Esophagus muscularis mucosa (tissue), 4 donors: ENCODE data around the gene POPDC3. TPM values are rescaled to one million over a fixed set of nuclear protein-coding genes. Genes with fewer than 3 reads are reported as not detected.

ENCODE experiments used
- DNase-seq: peaks from one replicate; pipeline ENCODE4 v3.0.0-alpha.2; 2017; ENCODE audit errors: extremely low spot score
- H3K27ac ChIP-seq, 4 donors: fragments of 200-600 bp; sonication (generic); replicated peaks in 1 of 4; 1 replicate in 3 of 4; 2 replicates in 1 of 4; pipeline ENCODE4 v1.5.1; 2016 to 2019; ENCODE audit warnings: mild to moderate bottlenecking in 1 of 4
- H3K27me3 ChIP-seq, 4 donors: fragments of 200-600 bp; sonication (generic); one replicate each; pipeline versions ENCODE4 v1.5.1 to v1.6.0; 2016 to 2019
- H3K36me3 ChIP-seq, 4 donors: fragments of 200-600 bp; sonication (generic); one replicate each; pipeline ENCODE4 v1.5.1; 2016 to 2019
- H3K4me1 ChIP-seq, 4 donors: fragments of 200-600 bp; sonication (generic); one replicate each; pipeline ENCODE4 v1.5.1; 2016 to 2019
- H3K4me3 ChIP-seq, 4 donors: fragments of 200-600 bp; sonication (generic); 1 replicate in 2 of 4; 2 replicates in 2 of 4; pipeline ENCODE4 v1.5.1; 2016 to 2019; ENCODE audit warnings: mild to moderate bottlenecking in 4 of 4, moderate library complexity in 1 of 4
- H3K9me3 ChIP-seq, 4 donors: fragments of 200-600 bp; sonication (generic); 1 replicate in 3 of 4; 2 replicates in 1 of 4; pipeline ENCODE4 v1.5.1; 2016 to 2019
- CTCF ChIP-seq, 3 experiments: fragments of 200-600 bp in 2 of 3; fragments of 450-650 bp in 1 of 3; sonication (generic) in 2 of 3; IDR thresholded peaks; one replicate each; pipeline ENCODE4 v1.5.1; 2017 to 2019; ENCODE audit warnings: antibody characterized with exemption in 3 of 3, mild to moderate bottlenecking in 2 of 3, moderate library complexity in 1 of 3
- EP300 ChIP-seq: sonication (generic); formaldehyde crosslinking; IDR thresholded peaks from one replicate; pipeline ENCODE4 v1.6.1; 2017; ENCODE audit warnings: antibody characterized with exemption
- POLR2A ChIP-seq: fragments of 450-650 bp; IDR thresholded peaks from one replicate; pipeline ENCODE4 v1.6.1; 2017; ENCODE audit warnings: antibody characterized with exemption, moderate library complexity, mild to moderate bottlenecking, low read depth
- POLR2AphosphoS5 ChIP-seq, 2 donors: sonication (generic); formaldehyde crosslinking; IDR thresholded peaks; one replicate each; pipeline ENCODE4 v1.6.1; 2017; ENCODE audit warnings: antibody characterized with exemption in 2 of 2
- WGBS: methylation state at CpG from one replicate; pipeline ENCODE4 v1.1.5; 2018; 5-methylcytosine and 5-hydroxymethylcytosine counted together
- intact Hi-C: fragments of 100-400 bp; cut with DNase I; formaldehyde crosslinking; loops from one replicate; pipeline ENCODE4 v1.15.1; 2023
- total RNA-seq, 4 donors: library from RNA; depleted of rRNA; stranded (reverse); fragments of >200 nt; gene quantifications; one replicate each; pipeline versions ENCODE4 v1.1.0 to v1.2.1, GENCODE V29; 2016

The POPDC3 gene
- total RNA-seq, 4 donors from 2014 or later, result not detected

- Histone ChIP-seq H3K27ac (no peak overlapping the region), H3K27me3 (no peaks in the 10 kb centered on the region), H3K36me3 (peaks cover 7 to 59% (median 16%) of the 10 kb centered on the region in 4 donors), H3K4me3 (no peak overlapping the region), H3K4me1 (no peaks in the 10 kb centered on the region), H3K9me3 (no peaks in the 10 kb centered on the region)
- TF ChIP-seq CTCF (IDR thresholded peaks at IDR 0.05) (no peak), POLR2A (no peak)
- intact Hi-C loops, result no loop called here
- no peak for DNase-seq
Measured at GRCh38 chr6:105151644-105152043, 28.2 kb downstream of the POPDC3 start.

GRCh38 chr6:105138141-105138540 is 41.7 kb downstream of the POPDC3 start:
- Histone ChIP-seq H3K36me3 (no peaks in the 10 kb centered on the region), H3K4me3 (peak overlapping the region; percentile 83 to 97 (median 88)), H3K27me3 (no peaks in the 10 kb centered on the region), H3K27ac (peak overlapping the region in 1 of 4 donors; percentile 91), H3K4me1 (peaks cover 0 to 30% (median 24%) of the 10 kb centered on the region in 4 donors), H3K9me3 (no peaks in the 10 kb centered on the region)
- TF ChIP-seq POLR2A (no peak), EP300 (no peak), POLR2AphosphoS5 (IDR thresholded peaks at IDR 0.05) (no peak), CTCF (IDR thresholded peaks at IDR 0.05) (no peak)
- WGBS, result 90% methylated on average over 2 of the region's 2 CpGs
- intact Hi-C loops, result loop anchor here (10.0 kb wide), 1 partner anchor 267 kb away; the partner anchor contains the start of gene PREP
- no peak for DNase-seq

GRCh38 chr6:105137388-105137787 is 42.4 kb downstream of the POPDC3 start:
- WGBS, result 1% methylated on average over 32 of the region's 32 CpGs
- Histone ChIP-seq H3K4me1 (peaks cover 0 to 30% (median 24%) of the 10 kb centered on the region in 4 donors), H3K27me3 (no peaks in the 10 kb centered on the region), H3K27ac (peak overlapping the region; percentile 88 to 91 (median 90)), H3K4me3 (peak overlapping the region; percentile 83 to 97 (median 88)), H3K36me3 (peaks cover 0 to 2% (median 0%) of the 10 kb centered on the region in 4 donors), H3K9me3 (no peaks in the 10 kb centered on the region)
- intact Hi-C loops, result loop anchor here (10.0 kb wide), 1 partner anchor 267 kb away; the partner anchor contains the start of gene PREP
- no peak for DNase-seq
- TF ChIP-seq POLR2AphosphoS5 (IDR thresholded peaks at IDR 0.05) (no peak), POLR2A (no peak), CTCF (IDR thresholded peaks at IDR 0.05) (no peak), EP300 (no peak)

GRCh38 chr6:105136431-105137350 is 43.1 kb downstream of the POPDC3 start:
- no peak for DNase-seq
- H3K27ac ChIP-seq, result peak overlapping the region; percentile 88 to 91 (median 90)
- peaks cover 0 to 30% (median 24%) of the 10 kb centered on the region in 4 donors for H3K4me1 ChIP-seq
- no peaks in the 10 kb centered on the region for H3K9me3 ChIP-seq
- H3K4me3 ChIP-seq, result peak overlapping the region; percentile 83 to 97 (median 88)
- TF ChIP-seq CTCF (IDR thresholded peaks at IDR 0.05) (peak in 2 of 3 experiments; percentile 17 to 39), POLR2AphosphoS5 (IDR thresholded peaks at IDR 0.05) (peak; percentile 14 to 36), POLR2A (no peak)
- peaks cover 0 to 4% (median 0%) of the 10 kb centered on the region in 4 donors for H3K36me3 ChIP-seq
- intact Hi-C loops, result loop anchor here (10.0 kb wide), 1 partner anchor 268 kb away; the partner anchor contains the start of gene PREP
- WGBS, result 2% methylated on average over 9 of the region's 122 CpGs
- no peaks in the 10 kb centered on the region for H3K27me3 ChIP-seq
